ENCODE measurements around the gene MACROD2.

- no peak for TF ChIP-seq CTCF (IDR thresholded peaks at IDR 0.05)
- no peak for TF ChIP-seq POLR2A (IDR thresholded peaks at IDR 0.05)
These were observed 1002.5 kb downstream of the MACROD2 start for GRCh38 chr20:14997791-14998190.
